HepG2 (cell line): ENCODE results near the gene ATP8B1. TPM values are rescaled to one million over a fixed set of nuclear protein-coding genes. Genes with fewer than 3 reads are reported as not detected.

Source experiments
- ATF7 ChIP-seq, 2 experiments: fragments of 450-650 bp in 1 of 2; sonication (generic) in 1 of 2; formaldehyde crosslinking in 1 of 2; IDR thresholded peaks; 2 replicates each; pipeline versions ENCODE4 v1.4.0 to v1.6.1; 2016 to 2020; ENCODE audit warnings: antibody characterized with exemption in 1 of 2, mild to moderate bottlenecking in 1 of 2, missing genetic modification reagents in 1 of 2
- BHLHE40 ChIP-seq: IDR thresholded peaks from 2 replicates; pipeline ENCODE4 v1.6.1; 2011; ENCODE audit warnings: low read length, improper control_type of control experiment
- CEBPB ChIP-seq: IDR thresholded peaks from 2 replicates; pipeline ENCODE4 v1.6.1; 2011; ENCODE audit warnings: low read depth, low read length, improper control_type of control experiment, borderline replicate concordance
- CEBPG ChIP-seq: IDR thresholded peaks from 2 replicates; pipeline ENCODE4 v1.6.1; 2016
- FOSL2 ChIP-seq: sonication (generic); formaldehyde crosslinking; IDR thresholded peaks from 2 replicates; pipeline ENCODE4 v1.4.0; 2020; ENCODE audit warnings: missing genetic modification reagents
- KDM2A ChIP-seq: sonication (generic); formaldehyde crosslinking; IDR thresholded peaks from 2 replicates; pipeline ENCODE4 v1.4.0; 2020; ENCODE audit warnings: low read depth, missing genetic modification reagents, borderline replicate concordance
- LCORL ChIP-seq, 2 experiments: fragments of 450-650 bp in 1 of 2; sonication (generic) in 1 of 2; formaldehyde crosslinking in 1 of 2; IDR thresholded peaks; 2 replicates each; pipeline versions ENCODE4 v1.5.0 to v1.6.1; 2017 to 2020; ENCODE audit warnings: antibody characterized with exemption in 1 of 2, missing genetic modification reagents in 1 of 2
- MEF2D ChIP-seq: sonication (generic); formaldehyde crosslinking; IDR thresholded peaks from 2 replicates; pipeline ENCODE4 v1.5.1; 2020; ENCODE audit warnings: mild to moderate bottlenecking, missing genetic modification reagents
- RCOR2 ChIP-seq: IDR thresholded peaks from 2 replicates; pipeline ENCODE4 v1.6.1; 2016; ENCODE audit warnings: missing biosample characterization, missing genetic modification reagents
- RORA ChIP-seq: sonication (generic); formaldehyde crosslinking; IDR thresholded peaks from 2 replicates; pipeline ENCODE4 v1.5.0; 2020; ENCODE audit warnings: mild to moderate bottlenecking, missing genetic modification reagents, moderate library complexity
- SAP130 ChIP-seq: IDR thresholded peaks from 2 replicates; pipeline ENCODE4 v1.6.1; 2016; ENCODE audit warnings: low read depth
- SOX5 ChIP-seq: IDR thresholded peaks from 2 replicates; pipeline ENCODE4 v1.6.1; 2016; ENCODE audit warnings: borderline replicate concordance
- TBX2 ChIP-seq: sonication (generic); formaldehyde crosslinking; IDR thresholded peaks from 2 replicates; pipeline ENCODE4 v1.5.0; 2020; ENCODE audit warnings: missing genetic modification reagents, mild to moderate bottlenecking, borderline replicate concordance
- ZMYM4 ChIP-seq: sonication (generic); formaldehyde crosslinking; IDR thresholded peaks from 2 replicates; pipeline ENCODE4 v1.8.1; 2023; ENCODE audit warnings: mild to moderate bottlenecking, missing genetic modification reagents
- ZNF24 ChIP-seq: fragments of 450-650 bp; IDR thresholded peaks from 2 replicates; pipeline ENCODE4 v1.6.1; 2017; ENCODE audit warnings: antibody characterized with exemption, mild to moderate bottlenecking
- ZNF274 ChIP-seq: sonication (generic); formaldehyde crosslinking; IDR thresholded peaks from 2 replicates; pipeline ENCODE4 v1.5.1; 2020; ENCODE audit warnings: mild to moderate bottlenecking, missing genetic modification reagents
- ZNF292 ChIP-seq: sonication (generic); formaldehyde crosslinking; IDR thresholded peaks from 2 replicates; pipeline ENCODE4 v1.8.1; 2022; ENCODE audit warnings: mild to moderate bottlenecking, low read depth, missing genetic modification reagents, borderline replicate concordance
- ZNF451 ChIP-seq: sonication (generic); formaldehyde crosslinking; IDR thresholded peaks from 2 replicates; pipeline ENCODE4 v1.5.0; 2020; ENCODE audit warnings: mild to moderate bottlenecking, missing genetic modification reagents
- ZNF629 ChIP-seq: sonication (generic); formaldehyde crosslinking; conservative IDR thresholded peaks from 2 replicates; pipeline ENCODE4 v1.5.0; 2020; ENCODE audit warnings: missing genetic modification reagents
- ZNF678 ChIP-seq: sonication (generic); formaldehyde crosslinking; IDR thresholded peaks from 2 replicates; pipeline ENCODE4 v1.4.0; 2020; ENCODE audit warnings: mild to moderate bottlenecking, missing genetic modification reagents
- polyA plus RNA-seq, 8 experiments: library from polyadenylated mRNA; depleted of rRNA in 3 of 8; stranded (reverse) in 7 of 8; unstranded in 1 of 8; fragments of >200 nt; fragmentation: Illumina TruSeq in 4 of 8; extraction: Trizol in 4 of 8; gene quantifications; 2 replicates each; pipeline versions ENCODE4 v1.2.1 to v1.2.3, GENCODE V29; 2011 to 2016; ENCODE audit warnings: low read depth in 4 of 8, missing spikeins in 1 of 8, mixed read lengths in 1 of 8; ENCODE audit not compliant: insufficient read depth in 1 of 8
- total RNA-seq, 5 experiments: library from RNA; depleted of rRNA; stranded (reverse); fragments of >200 nt; fragmentation: Illumina TruSeq; extraction: Trizol; gene quantifications; 2 replicates each; pipeline ENCODE4 v1.2.3, GENCODE V29; 2016; ENCODE audit warnings: low read depth in 1 of 5
- TF ChIP-seq, protein P1 (sequence below): IDR thresholded peaks from 2 replicates; pipeline ENCODE4 v1.6.1; 2016
- TF ChIP-seq, protein P2 (sequence below): sonication (generic); formaldehyde crosslinking; IDR thresholded peaks from 2 replicates; pipeline ENCODE4 v1.5.0; 2020; ENCODE audit warnings: mild to moderate bottlenecking, missing genetic modification reagents, borderline replicate concordance
- TF ChIP-seq, protein P3 (sequence below): IDR thresholded peaks from 2 replicates; pipeline ENCODE4 v1.6.1; 2012; ENCODE audit warnings: inconsistent platforms
- TF ChIP-seq, protein P4 (sequence below): sonication (generic); formaldehyde crosslinking; IDR thresholded peaks from 2 replicates; pipeline ENCODE4 v1.4.0; 2020; ENCODE audit warnings: missing genetic modification reagents

Gene ATP8B1
- total and polyA plus RNA-seq, 2 of the 13 experiments (the other 11 are each of a cell fraction or from before 2014, with no cell fraction given), result 2.8 to 4.0 TPM

DNA sequence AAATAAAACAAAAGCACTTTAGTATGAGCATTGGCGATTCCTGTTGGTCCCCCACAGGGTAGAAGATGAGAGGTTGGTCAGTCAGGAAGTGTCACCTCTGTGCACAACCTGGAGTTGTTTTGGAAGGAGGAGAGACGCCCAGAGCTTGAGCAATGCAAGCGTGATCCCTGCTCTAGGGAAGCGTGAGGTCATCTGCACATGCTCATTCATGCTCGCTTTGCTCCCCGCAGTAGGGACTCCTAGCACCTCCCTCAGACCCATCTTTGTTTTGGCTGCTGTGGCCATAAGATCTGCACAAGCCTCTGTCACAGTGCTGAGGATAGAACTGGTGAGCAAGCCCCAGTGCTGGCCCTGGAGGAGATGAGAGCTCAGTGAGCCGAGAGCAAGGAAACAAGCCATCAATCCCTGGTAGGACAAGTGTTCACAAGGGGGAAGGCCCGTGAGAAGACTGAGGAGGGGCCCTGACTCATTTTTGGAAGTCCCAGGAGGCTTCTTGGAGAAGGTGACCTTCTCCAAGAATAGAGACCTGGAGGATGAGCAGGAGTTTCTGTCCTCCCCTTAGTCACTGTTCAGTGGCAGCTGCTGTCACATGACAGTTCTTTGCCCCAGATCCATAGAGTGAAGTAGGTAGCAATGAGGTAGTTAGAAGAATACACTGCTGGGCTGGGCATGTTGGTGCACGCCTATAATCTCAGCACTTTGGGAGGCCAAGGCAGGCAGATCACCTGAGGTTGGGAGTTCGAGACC is 13.3 kb upstream of the ATP8B1 start (continued):
- TF ChIP-seq ATF7 (IDR thresholded peaks at IDR 0.05) (no peak), ATF7 (CRISPR knock-in tag; IDR thresholded peaks at IDR 0.05) (0 out of 2 replicates have a peak, but pooled peaks have one; percentile 23), FOSL2 (CRISPR knock-in tag) (peak; percentile 49; the same call in 1 of the 2 replicates), ZNF678 (CRISPR knock-in tag) (no peak), SOX5 (CRISPR knock-in tag) (peak; percentile 10; the same call in 1 of the 2 replicates), CEBPG (CRISPR knock-in tag) (peak; percentile 70), ZNF24 (no peak), CEBPB (peak; percentile 76; the same call in 1 of the 2 replicates), LCORL (IDR thresholded peaks at IDR 0.05) (no peak), LCORL (CRISPR knock-in tag; IDR thresholded peaks at IDR 0.05) (0 out of 2 replicates have a peak, but pooled peaks have one; percentile 31), ZMYM4 (0 out of 2 replicates have a peak, but pooled peaks have one; percentile 16), TBX2 (peak; percentile 22; the same call in 1 of the 2 replicates), BHLHE40 (peak; percentile 44; the same call in 1 of the 2 replicates), ZNF292 (CRISPR knock-in tag) (peak; percentile 31; the same call in 1 of the 2 replicates), SAP130 (CRISPR knock-in tag) (peak; percentile 23; the same call in 1 of the 2 replicates), RORA (CRISPR knock-in tag) (no peak), ZNF629 (CRISPR knock-in tag) (no peak), ZNF451 (CRISPR knock-in tag) (no peak), MEF2D (CRISPR knock-in tag) (no peak), KDM2A (CRISPR knock-in tag) (0 out of 2 replicates have a peak, but pooled peaks have one; percentile 24), ZNF274 (CRISPR knock-in tag) (peak; percentile 26; the same call in 1 of the 2 replicates), RCOR2 (CRISPR knock-in tag) (0 out of 2 replicates have a peak, but pooled peaks have one; percentile 21)
- TF ChIP-seq, protein P1, sequence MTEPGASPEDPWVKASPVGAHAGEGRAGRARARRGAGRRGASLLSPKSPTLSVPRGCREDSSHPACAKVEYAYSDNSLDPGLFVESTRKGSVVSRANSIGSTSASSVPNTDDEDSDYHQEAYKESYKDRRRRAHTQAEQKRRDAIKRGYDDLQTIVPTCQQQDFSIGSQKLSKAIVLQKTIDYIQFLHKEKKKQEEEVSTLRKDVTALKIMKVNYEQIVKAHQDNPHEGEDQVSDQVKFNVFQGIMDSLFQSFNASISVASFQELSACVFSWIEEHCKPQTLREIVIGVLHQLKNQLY (CRISPR knock-in tag), result peak; percentile 52; the same call in 1 of the 2 replicates
- TF ChIP-seq, protein P2, sequence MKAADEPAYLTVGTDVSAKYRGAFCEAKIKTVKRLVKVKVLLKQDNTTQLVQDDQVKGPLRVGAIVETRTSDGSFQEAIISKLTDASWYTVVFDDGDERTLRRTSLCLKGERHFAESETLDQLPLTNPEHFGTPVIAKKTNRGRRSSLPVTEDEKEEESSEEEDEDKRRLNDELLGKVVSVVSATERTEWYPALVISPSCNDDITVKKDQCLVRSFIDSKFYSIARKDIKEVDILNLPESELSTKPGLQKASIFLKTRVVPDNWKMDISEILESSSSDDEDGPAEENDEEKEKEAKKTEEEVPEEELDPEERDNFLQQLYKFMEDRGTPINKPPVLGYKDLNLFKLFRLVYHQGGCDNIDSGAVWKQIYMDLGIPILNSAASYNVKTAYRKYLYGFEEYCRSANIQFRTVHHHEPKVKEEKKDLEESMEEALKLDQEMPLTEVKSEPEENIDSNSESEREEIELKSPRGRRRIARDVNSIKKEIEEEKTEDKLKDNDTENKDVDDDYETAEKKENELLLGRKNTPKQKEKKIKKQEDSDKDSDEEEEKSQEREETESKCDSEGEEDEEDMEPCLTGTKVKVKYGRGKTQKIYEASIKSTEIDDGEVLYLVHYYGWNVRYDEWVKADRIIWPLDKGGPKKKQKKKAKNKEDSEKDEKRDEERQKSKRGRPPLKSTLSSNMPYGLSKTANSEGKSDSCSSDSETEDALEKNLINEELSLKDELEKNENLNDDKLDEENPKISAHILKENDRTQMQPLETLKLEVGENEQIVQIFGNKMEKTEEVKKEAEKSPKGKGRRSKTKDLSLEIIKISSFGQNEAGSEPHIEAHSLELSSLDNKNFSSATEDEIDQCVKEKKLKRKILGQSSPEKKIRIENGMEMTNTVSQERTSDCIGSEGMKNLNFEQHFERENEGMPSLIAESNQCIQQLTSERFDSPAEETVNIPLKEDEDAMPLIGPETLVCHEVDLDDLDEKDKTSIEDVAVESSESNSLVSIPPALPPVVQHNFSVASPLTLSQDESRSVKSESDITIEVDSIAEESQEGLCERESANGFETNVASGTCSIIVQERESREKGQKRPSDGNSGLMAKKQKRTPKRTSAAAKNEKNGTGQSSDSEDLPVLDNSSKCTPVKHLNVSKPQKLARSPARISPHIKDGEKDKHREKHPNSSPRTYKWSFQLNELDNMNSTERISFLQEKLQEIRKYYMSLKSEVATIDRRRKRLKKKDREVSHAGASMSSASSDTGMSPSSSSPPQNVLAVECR, result peak; percentile 13; the same call in 1 of the 2 replicates
- TF ChIP-seq, protein P3, sequence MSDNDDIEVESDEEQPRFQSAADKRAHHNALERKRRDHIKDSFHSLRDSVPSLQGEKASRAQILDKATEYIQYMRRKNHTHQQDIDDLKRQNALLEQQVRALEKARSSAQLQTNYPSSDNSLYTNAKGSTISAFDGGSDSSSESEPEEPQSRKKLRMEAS, result 0 out of 2 replicates have a peak, but pooled peaks have one; percentile 24
- TF ChIP-seq, protein P4, sequence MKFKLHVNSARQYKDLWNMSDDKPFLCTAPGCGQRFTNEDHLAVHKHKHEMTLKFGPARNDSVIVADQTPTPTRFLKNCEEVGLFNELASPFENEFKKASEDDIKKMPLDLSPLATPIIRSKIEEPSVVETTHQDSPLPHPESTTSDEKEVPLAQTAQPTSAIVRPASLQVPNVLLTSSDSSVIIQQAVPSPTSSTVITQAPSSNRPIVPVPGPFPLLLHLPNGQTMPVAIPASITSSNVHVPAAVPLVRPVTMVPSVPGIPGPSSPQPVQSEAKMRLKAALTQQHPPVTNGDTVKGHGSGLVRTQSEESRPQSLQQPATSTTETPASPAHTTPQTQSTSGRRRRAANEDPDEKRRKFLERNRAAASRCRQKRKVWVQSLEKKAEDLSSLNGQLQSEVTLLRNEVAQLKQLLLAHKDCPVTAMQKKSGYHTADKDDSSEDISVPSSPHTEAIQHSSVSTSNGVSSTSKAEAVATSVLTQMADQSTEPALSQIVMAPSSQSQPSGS, result 0 out of 2 replicates have a peak, but pooled peaks have one; percentile 24
